Endothelial cell of umbilical vein (primary cell): ENCODE measurements around the gene TEX35.

Experiments used
- CTCF ChIP-seq, 2 donors: IDR thresholded peaks; 1 replicate in 1 of 2; 2 replicates in 1 of 2; pipeline ENCODE4 v1.5.1; 2011; ENCODE audit warnings: low read length in 2 of 2, mild to moderate bottlenecking in 2 of 2, moderate library complexity in 2 of 2, control low read depth in 1 of 2, inconsistent platforms in 1 of 2, low read depth in 1 of 2; ENCODE audit not compliant: insufficient read depth in 1 of 2; ENCODE audit errors: extremely low read depth in 1 of 2
- EZH2 ChIP-seq: IDR thresholded peaks from 2 replicates; pipeline ENCODE4 v1.6.1; 2012; ENCODE audit warnings: borderline replicate concordance, low read depth, mild to moderate bottlenecking, moderate library complexity, low read length, inconsistent platforms; ENCODE audit not compliant: severe bottlenecking
- MAX ChIP-seq: IDR thresholded peaks from 2 replicates; pipeline ENCODE4 v1.6.1; 2011; ENCODE audit not compliant: insufficient read depth, insufficient read length
- POLR2A ChIP-seq: IDR thresholded peaks from 2 replicates; pipeline ENCODE4 v1.6.1; 2012; ENCODE audit warnings: low read depth, mild to moderate bottlenecking, control low read depth, low read length
- POLR2AphosphoS5 ChIP-seq: IDR thresholded peaks from 2 replicates; pipeline ENCODE4 v1.6.1; 2012; ENCODE audit warnings: low read depth, mild to moderate bottlenecking, control low read depth, low read length, moderate library complexity; ENCODE audit not compliant: insufficient read depth

GRCh38 chr1:178541379-178541778 lies 28.5 kb downstream of the TEX35 start:
- TF ChIP-seq POLR2A (no peak), POLR2AphosphoS5 (no peak), CTCF (IDR thresholded peaks at IDR 0.05; ENCODE audit: extremely low read depth in 1 of 2, insufficient read depth in 1 of 2, low read depth in 1 of 2, low read length in 2 of 2) (no peak), EZH2 (no peak), MAX (no peak)
